Naive thymus-derived CD8-positive, alpha-beta T cell (primary cell): ENCODE measurements around the gene SIGLEC15. TPM values are rescaled to one million over a fixed set of nuclear protein-coding genes. Genes with fewer than 3 reads are reported as not detected.

Experiments used
- ATAC-seq, 2 donors: fragments of 150-1000 bp; cut with Tn5 transposase in 1 of 2; sonication (Bioruptor Pico), chemical (Tn5 transposase) in 1 of 2; 1 replicate in 1 of 2; 2 replicates in 1 of 2; pipeline ENCODE4 v1.10.0; 2021; ENCODE audit warnings: mild to moderate bottlenecking in 2 of 2, moderate library complexity in 2 of 2
- POLR2A ChIA-PET: fragments of 350-600 bp; sonication (Branson Sonifier 250); formaldehyde crosslinking; loops from one replicate; lab custom pipeline; 2021; ENCODE audit warnings: antibody characterized with exemption; lab: Charles Lee
- DNase-seq, 10 donors: peaks; one replicate each; pipeline versions ENCODE4 v3.0.0 to v3.0.0-alpha.2; 2020 to 2022
- H3K27ac Mint-ChIP-seq, 10 donors: one replicate each; pipeline ENCODE4 v1.8.0; 2020 to 2022; ENCODE audit warnings: mild to moderate bottlenecking in 10 of 10, mixed read lengths in 10 of 10, moderate library complexity in 4 of 10, inconsistent platforms in 1 of 10
- H3K27me3 Mint-ChIP-seq, 5 donors: one replicate each; pipeline ENCODE4 v1.8.0; 2021 to 2022; ENCODE audit warnings: mixed read lengths in 5 of 5
- H3K36me3 Mint-ChIP-seq, 3 donors: one replicate each; pipeline ENCODE4 v1.8.0; 2020 to 2022; ENCODE audit warnings: mixed read lengths in 3 of 3, mild to moderate bottlenecking in 2 of 3, inconsistent platforms in 1 of 3
- H3K4me1 Mint-ChIP-seq, 4 donors: one replicate each; pipeline ENCODE4 v1.8.0; 2021 to 2022; ENCODE audit warnings: mixed read lengths in 4 of 4
- H3K4me3 Mint-ChIP-seq, 10 donors: one replicate each; pipeline ENCODE4 v1.8.0; 2020 to 2022; ENCODE audit warnings: mild to moderate bottlenecking in 10 of 10, mixed read lengths in 10 of 10, moderate library complexity in 6 of 10, inconsistent platforms in 1 of 10
- H3K9me3 Mint-ChIP-seq, 9 donors: one replicate each; pipeline ENCODE4 v1.8.0; 2020 to 2022; ENCODE audit warnings: mixed read lengths in 9 of 9, mild to moderate bottlenecking in 3 of 9, inconsistent platforms in 1 of 9, moderate library complexity in 1 of 9
- polyA plus RNA-seq, 3 donors: library from polyadenylated mRNA; unstranded; fragments of 300-500 nt; fragmentation: Illumina TruSeq; gene quantifications; one replicate each; pipeline ENCODE4 v1.2.3, GENCODE V29; 2021
- total RNA-seq, 8 experiments: library from RNA in 2 of 8; stranded (reverse) in 2 of 8; gene quantifications; one replicate each; pipeline ENCODE4 v1.2.3 and lab custom pipeline; 2021 to 2026

SIGLEC15 gene
- total and polyA plus RNA-seq, 5 experiments from 2014 or later: not detected

GRCh38 chr18:45851161-45851925 lies 25.9 kb downstream of the SIGLEC15 start:
- Mint-ChIP-seq H3K27ac (peak overlapping the region in 7 of 10 donors; percentile 3 to 79 (median 21)), H3K4me1 (no peaks in the 10 kb centered on the region)
- ATAC-seq: no peak

DNA sequence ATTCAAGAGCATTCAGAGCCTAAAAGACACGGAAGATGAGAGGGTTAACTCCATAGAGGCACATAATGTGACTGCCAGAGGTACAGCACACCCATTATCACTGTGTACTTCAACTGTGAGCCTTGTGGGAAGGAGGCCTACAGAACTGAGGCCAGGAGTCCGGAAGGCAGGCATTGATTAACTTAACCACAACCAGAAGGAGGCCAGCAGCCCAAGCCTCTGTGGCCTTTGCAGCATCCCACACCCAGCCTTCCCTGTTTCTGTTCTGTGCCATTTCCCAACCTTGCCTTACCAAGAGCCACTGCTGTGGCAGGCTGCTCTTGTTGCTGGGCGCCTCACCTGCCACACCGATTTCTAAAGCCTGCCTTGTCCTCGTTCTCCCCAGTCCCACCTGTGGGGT lies 27.2 kb downstream of the SIGLEC15 start:
- H3K4me3 Mint-ChIP-seq: no peak overlapping the region
- H3K27me3 Mint-ChIP-seq: no peaks in the 10 kb centered on the region
- H3K9me3 Mint-ChIP-seq: no peaks in the 10 kb centered on the region
- peaks cover 8 to 81% (median 14%) of the 10 kb centered on the region in 3 donors for H3K36me3 Mint-ChIP-seq
- no peak for ATAC-seq
- DNase-seq: no peak
- H3K27ac Mint-ChIP-seq: peak overlapping the region in 5 of 10 donors; percentile 13 to 52 (median 21)
- no peaks in the 10 kb centered on the region for H3K4me1 Mint-ChIP-seq
- POLR2A ChIA-PET: no interaction called here

More at GRCh38 chr18:45851161-45851925, 25.9 kb downstream of the SIGLEC15 start:
- no peak for DNase-seq
- no peaks in the 10 kb centered on the region for H3K27me3 Mint-ChIP-seq
- POLR2A ChIA-PET: no interaction called here
- no peak overlapping the region for H3K4me3 Mint-ChIP-seq
- H3K9me3 Mint-ChIP-seq: no peaks in the 10 kb centered on the region
- peaks cover 8 to 70% (median 11%) of the 10 kb centered on the region in 3 donors for H3K36me3 Mint-ChIP-seq

DNA sequence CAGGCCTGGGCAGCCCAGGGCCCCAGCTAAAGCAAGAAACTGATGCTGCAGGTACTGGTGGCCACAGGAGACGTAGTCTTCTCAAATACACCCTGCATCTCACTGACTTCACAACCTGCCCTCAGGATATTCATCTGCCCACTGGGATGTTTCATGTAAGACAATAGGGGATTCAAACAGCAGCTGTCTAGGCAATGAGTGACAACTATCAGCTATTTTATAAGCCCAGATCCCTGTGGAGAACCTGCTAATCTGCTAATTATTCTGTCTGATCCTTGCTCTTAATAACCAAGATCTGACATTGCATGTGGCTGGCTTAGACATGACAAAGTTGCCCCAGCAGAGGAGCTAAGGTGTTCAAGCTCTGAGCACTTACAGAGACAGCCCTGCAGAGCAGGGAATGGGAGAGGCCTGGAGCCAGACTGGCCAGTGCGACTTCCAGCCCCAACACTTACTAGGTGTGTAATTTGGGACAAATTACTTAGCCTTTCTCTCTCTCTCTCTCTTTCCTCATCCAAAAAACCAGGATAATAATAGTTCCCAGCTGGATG lies 28.6 kb downstream of the SIGLEC15 start:
- Mint-ChIP-seq H3K36me3 (peaks cover 8 to 92% (median 20%) of the 10 kb centered on the region in 3 donors), H3K4me3 (no peak overlapping the region)

DNA sequence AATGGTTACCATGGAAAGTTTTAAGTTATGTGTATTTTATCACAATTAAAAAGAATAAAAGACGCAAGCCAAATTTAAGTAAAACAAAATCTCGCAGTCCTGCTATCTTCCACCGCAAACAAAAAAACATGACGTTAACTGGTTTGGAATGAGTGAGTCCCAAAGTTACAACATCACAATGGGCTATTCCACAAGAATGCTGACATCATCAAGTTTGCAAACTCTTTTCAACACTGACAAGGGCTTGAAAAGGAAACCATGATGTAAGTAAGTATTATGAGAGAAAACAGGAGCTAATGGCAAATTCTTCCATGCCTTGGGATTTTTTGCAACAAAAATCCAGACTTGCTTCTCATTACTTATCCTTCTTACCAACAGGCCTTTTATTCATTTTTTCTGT lies 31.1 kb downstream of the SIGLEC15 start:
- peaks cover 8 to 98% (median 36%) of the 10 kb centered on the region in 3 donors for H3K36me3 Mint-ChIP-seq
- no peaks in the 10 kb centered on the region for H3K27me3 Mint-ChIP-seq
- H3K9me3 Mint-ChIP-seq: no peaks in the 10 kb centered on the region
- DNase-seq (no peak), ATAC-seq (no peak)
- H3K27ac Mint-ChIP-seq: no peak overlapping the region
- no peaks in the 10 kb centered on the region for H3K4me1 Mint-ChIP-seq
- no peak overlapping the region for H3K4me3 Mint-ChIP-seq
- POLR2A ChIA-PET: no interaction called here

More for the DNA sequence above, 28.6 kb downstream of the SIGLEC15 start:
- no peaks in the 10 kb centered on the region for H3K9me3 Mint-ChIP-seq
- ATAC-seq: no peak
- POLR2A ChIA-PET: interaction anchor here (0.6 kb wide), 1 partner anchor 22 kb away, joined by 5 read pairs; no protein-coding TSS in a partner anchor
- H3K27ac Mint-ChIP-seq: peak overlapping the region in 1 of 10 donors; percentile 67
- H3K27me3 Mint-ChIP-seq: no peaks in the 10 kb centered on the region
- no peaks in the 10 kb centered on the region for H3K4me1 Mint-ChIP-seq
- no peak for DNase-seq

GRCh38 chr18:45859334-45859733 lies 33.9 kb downstream of the SIGLEC15 start:
- Mint-ChIP-seq H3K27me3 (no peaks in the 10 kb centered on the region), H3K9me3 (no peaks in the 10 kb centered on the region), H3K4me3 (no peak overlapping the region), H3K27ac (peak overlapping the region in 2 of 10 donors; percentile 22 to 43), H3K4me1 (peaks cover 0 to 2% (median 0%) of the 10 kb centered on the region in 4 donors), H3K36me3 (peaks cover 8 to 98% (median 36%) of the 10 kb centered on the region in 3 donors)
- ATAC-seq (no peak), DNase-seq (no peak)
- POLR2A ChIA-PET: no interaction called here

DNA sequence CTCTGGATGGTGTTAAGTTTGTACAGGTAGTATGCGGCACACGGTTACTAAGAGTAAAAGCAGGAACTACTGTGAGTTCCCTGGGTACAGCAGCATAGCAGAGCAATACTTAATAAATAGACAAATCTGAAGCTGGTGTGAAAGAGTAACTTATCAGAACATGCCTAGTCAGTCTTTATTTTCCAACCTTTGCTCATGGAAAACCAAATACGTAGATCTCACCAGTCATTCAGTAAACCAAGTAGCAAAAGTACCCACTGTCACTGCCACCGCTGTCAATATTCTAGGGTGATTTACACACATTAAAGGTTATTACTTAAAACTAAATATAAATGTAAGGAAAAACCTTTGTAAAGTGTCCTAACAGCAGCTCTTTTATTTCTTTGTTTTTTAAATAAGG lies 35.0 kb downstream of the SIGLEC15 start:
- Mint-ChIP-seq H3K4me1 (peaks cover 0 to 2% (median 0%) of the 10 kb centered on the region in 4 donors), H3K9me3 (no peaks in the 10 kb centered on the region), H3K27ac (peak overlapping the region in 1 of 10 donors; percentile 36), H3K27me3 (no peaks in the 10 kb centered on the region), H3K4me3 (no peak overlapping the region), H3K36me3 (peaks cover 2 to 98% (median 45%) of the 10 kb centered on the region in 3 donors)
- ATAC-seq (no peak), DNase-seq (no peak)
- POLR2A ChIA-PET: no interaction called here

GRCh38 chr18:45860971-45861370 lies 35.5 kb downstream of the SIGLEC15 start:
- peaks cover 0 to 98% (median 49%) of the 10 kb centered on the region in 3 donors for H3K36me3 Mint-ChIP-seq
- DNase-seq: no peak
- H3K4me1 Mint-ChIP-seq: peaks cover 0 to 2% (median 0%) of the 10 kb centered on the region in 4 donors
- H3K9me3 Mint-ChIP-seq: no peaks in the 10 kb centered on the region
- no peaks in the 10 kb centered on the region for H3K27me3 Mint-ChIP-seq
- ATAC-seq: no peak
- POLR2A ChIA-PET: no interaction called here
- no peak overlapping the region for H3K4me3 Mint-ChIP-seq
- H3K27ac Mint-ChIP-seq: peak overlapping the region in 1 of 10 donors; percentile 29

- Mint-ChIP-seq H3K4me1 (peaks cover 0 to 2% (median 0%) of the 10 kb centered on the region in 4 donors), H3K36me3 (peaks cover 0 to 99% (median 50%) of the 10 kb centered on the region in 3 donors), H3K4me3 (no peak overlapping the region), H3K27me3 (no peaks in the 10 kb centered on the region), H3K9me3 (no peaks in the 10 kb centered on the region), H3K27ac (peak overlapping the region in 5 of 10 donors; percentile 0 to 81 (median 43))
- ATAC-seq (no peak), DNase-seq (no peak)
- POLR2A ChIA-PET: no interaction called here
These were observed 36.5 kb downstream of the SIGLEC15 start for GRCh38 chr18:45861926-45862325.

DNA sequence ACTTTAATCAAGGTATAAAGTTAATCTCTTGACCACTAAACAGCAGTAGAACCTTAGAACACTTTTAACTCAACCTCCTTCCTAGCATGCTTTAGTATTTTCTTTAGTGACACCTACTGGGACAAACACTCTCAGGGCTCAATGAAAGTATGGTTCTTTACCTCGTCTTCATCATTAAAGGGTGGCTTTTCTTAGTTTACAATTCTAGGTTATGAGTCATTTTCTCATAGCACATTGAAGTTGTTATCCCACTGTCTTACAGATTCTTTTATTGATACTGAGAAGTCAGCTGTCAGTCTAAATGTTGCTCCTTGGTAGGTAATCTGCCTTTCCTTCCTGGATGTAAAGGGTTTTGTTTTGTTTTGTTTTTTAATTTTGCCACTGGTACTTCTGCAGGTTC lies 38.0 kb downstream of the SIGLEC15 start:
- ATAC-seq: no peak
- Mint-ChIP-seq H3K27ac (peak overlapping the region in 1 of 10 donors; percentile 47), H3K36me3 (peaks cover 0 to 98% (median 56%) of the 10 kb centered on the region in 3 donors), H3K9me3 (no peaks in the 10 kb centered on the region), H3K27me3 (no peaks in the 10 kb centered on the region), H3K4me1 (peaks cover 0 to 2% (median 0%) of the 10 kb centered on the region in 4 donors), H3K4me3 (no peak overlapping the region)
- POLR2A ChIA-PET: no interaction called here
- DNase-seq: no peak

GRCh38 chr18:45864081-45864480 lies 38.6 kb downstream of the SIGLEC15 start:
- POLR2A ChIA-PET: no interaction called here
- no peak for ATAC-seq
- H3K27ac Mint-ChIP-seq: peak overlapping the region in 3 of 10 donors; percentile 41 to 84 (median 64)
- H3K27me3 Mint-ChIP-seq: no peaks in the 10 kb centered on the region
- peaks cover 0 to 2% (median 0%) of the 10 kb centered on the region in 4 donors for H3K4me1 Mint-ChIP-seq
- no peak for DNase-seq
- peaks cover 0 to 95% (median 52%) of the 10 kb centered on the region in 3 donors for H3K36me3 Mint-ChIP-seq
- no peak overlapping the region for H3K4me3 Mint-ChIP-seq
- H3K9me3 Mint-ChIP-seq: no peaks in the 10 kb centered on the region

DNA sequence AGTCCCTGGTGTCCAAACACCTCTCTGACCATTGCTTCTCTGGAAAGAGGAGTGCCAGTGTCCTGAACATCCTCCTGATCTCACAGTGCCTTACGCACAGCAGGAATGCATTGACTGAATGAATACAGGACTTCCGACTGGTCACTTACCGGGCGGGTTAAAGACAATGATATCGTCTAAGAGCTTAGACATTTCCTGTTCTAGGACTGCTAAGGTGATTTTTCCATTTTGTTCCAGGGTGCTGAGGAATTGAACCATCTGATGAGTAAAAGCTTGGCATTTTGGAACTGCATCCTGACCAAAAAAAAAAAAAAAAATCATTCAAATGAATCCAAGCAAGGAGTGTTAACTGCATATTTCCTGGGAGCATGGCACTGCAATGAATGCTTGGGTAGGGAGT lies 40.0 kb downstream of the SIGLEC15 start:
- no peak for DNase-seq
- POLR2A ChIA-PET: no interaction called here
- Mint-ChIP-seq H3K27me3 (no peaks in the 10 kb centered on the region), H3K27ac (peak overlapping the region in 2 of 10 donors; percentile 28 to 51), H3K4me1 (peaks cover 0 to 2% (median 0%) of the 10 kb centered on the region in 4 donors), H3K9me3 (no peaks in the 10 kb centered on the region), H3K4me3 (no peak overlapping the region), H3K36me3 (peaks cover 0 to 95% (median 51%) of the 10 kb centered on the region in 3 donors)
- ATAC-seq: no peak

- Mint-ChIP-seq H3K27ac (no peak overlapping the region), H3K9me3 (peaks cover 0 to 8% (median 0%) of the 10 kb centered on the region in 9 donors), H3K36me3 (peaks cover 14 to 89% (median 57%) of the 10 kb centered on the region in 3 donors), H3K4me3 (no peak overlapping the region), H3K27me3 (no peaks in the 10 kb centered on the region), H3K4me1 (peaks cover 14 to 25% (median 22%) of the 10 kb centered on the region in 4 donors)
- POLR2A ChIA-PET: interaction anchor here (0.7 kb wide), 1 partner anchor 249 kb away, joined by 4 read pairs; no protein-coding TSS in a partner anchor
- ATAC-seq (no peak), DNase-seq (no peak)
These were observed 44.9 kb downstream of the SIGLEC15 start for GRCh38 chr18:45870419-45870818.
